CD14-positive monocyte (primary cell): Measurements from ENCODE around the gene PLA2G4F. TPM values are rescaled to one million over a fixed set of nuclear protein-coding genes. Genes with fewer than 3 reads are reported as not detected.

ENCODE experiments used
- DNase-seq, 3 donors: peaks; one replicate each; pipeline ENCODE4 v3.0.0-alpha.2; 2011 to 2022
- H2AFZ ChIP-seq: 2 replicates; pipeline ENCODE4 v1.6.0; 2012; ENCODE audit warnings: mild to moderate bottlenecking, low read depth, low read length, inconsistent platforms; ENCODE audit not compliant: insufficient read depth, poor library complexity, severe bottlenecking
- H3K27ac ChIP-seq, 2 donors: 1 replicate in 1 of 2; 2 replicates in 1 of 2; pipeline ENCODE4 v1.5.1; 2012 to 2013; ENCODE audit warnings: low read length in 2 of 2, control low read depth in 1 of 2, inconsistent platforms in 1 of 2, low read depth in 1 of 2, mild to moderate bottlenecking in 1 of 2
- H3K27me3 ChIP-seq, 2 donors: one replicate each; pipeline versions ENCODE4 v1.6.0 to v1.6.1; 2011 to 2013; ENCODE audit warnings: low read length in 2 of 2; ENCODE audit not compliant: control insufficient read depth in 2 of 2, insufficient read depth in 2 of 2
- H3K36me3 ChIP-seq, 2 donors: replicated peaks in 1 of 2; 1 replicate in 1 of 2; 2 replicates in 1 of 2; pipeline versions ENCODE4 v1.5.1 to v1.6.1; 2012 to 2013; ENCODE audit warnings: low read length in 2 of 2, control low read depth in 1 of 2, inconsistent platforms in 1 of 2, mild to moderate bottlenecking in 1 of 2; ENCODE audit not compliant: insufficient read depth in 2 of 2, control insufficient read depth in 1 of 2
- H3K4me1 ChIP-seq, 2 donors: 1 replicate in 1 of 2; 2 replicates in 1 of 2; pipeline versions ENCODE4 v1.5.1 to v1.6.1; 2012 to 2013; ENCODE audit warnings: low read length in 2 of 2, control low read depth in 1 of 2, inconsistent platforms in 1 of 2, mild to moderate bottlenecking in 1 of 2, moderate library complexity in 1 of 2; ENCODE audit not compliant: insufficient read depth in 2 of 2, control insufficient read depth in 1 of 2
- H3K4me2 ChIP-seq: replicated peaks from 2 replicates; pipeline ENCODE3; 2012; ENCODE audit warnings: low read length, moderate library complexity, mild to moderate bottlenecking; ENCODE audit not compliant: poor library complexity, severe bottlenecking; ENCODE audit errors: extremely low read depth
- H3K4me3 ChIP-seq, 3 experiments: fragments of 200-600 bp in 1 of 3; sonication (generic) in 1 of 3; replicated peaks in 1 of 3; 1 replicate in 2 of 3; 2 replicates in 1 of 3; pipeline ENCODE4 v1.5.1; 2011 to 2013; ENCODE audit warnings: low read length in 3 of 3, mild to moderate bottlenecking in 3 of 3, control low read depth in 2 of 3, low read depth in 2 of 3, inconsistent platforms in 1 of 3, moderate library complexity in 1 of 3
- H3K79me2 ChIP-seq: 2 replicates; pipeline ENCODE4 v1.6.0; 2012; ENCODE audit warnings: mild to moderate bottlenecking, control low read depth, inconsistent platforms, low read length, moderate library complexity; ENCODE audit not compliant: insufficient read depth
- H3K9ac ChIP-seq: 2 replicates; pipeline ENCODE4 v1.6.0; 2017; ENCODE audit warnings: low read length, mild to moderate bottlenecking; ENCODE audit not compliant: insufficient read depth, poor library complexity, severe bottlenecking
- H3K9me3 ChIP-seq, 2 donors: replicated peaks in 1 of 2; 1 replicate in 1 of 2; 2 replicates in 1 of 2; pipeline versions ENCODE4 v1.5.1 to v1.6.1; 2012 to 2013; ENCODE audit warnings: low read length in 2 of 2, control low read depth in 1 of 2; ENCODE audit not compliant: control insufficient read depth in 1 of 2, insufficient read depth in 1 of 2
- H4K20me1 ChIP-seq: 2 replicates; pipeline ENCODE4 v1.6.0; 2012; ENCODE audit warnings: mild to moderate bottlenecking, low read length, control low read depth, moderate library complexity; ENCODE audit not compliant: insufficient read depth
- H3K27ac Mint-ChIP-seq, 7 donors: one replicate each; pipeline ENCODE4 v1.8.0; 2020; ENCODE audit warnings: mild to moderate bottlenecking in 7 of 7, mixed read lengths in 7 of 7, moderate library complexity in 6 of 7, inconsistent platforms in 2 of 7
- H3K27me3 Mint-ChIP-seq, 3 donors: one replicate each; pipeline ENCODE4 v1.8.0; 2021 to 2022; ENCODE audit warnings: low read depth in 3 of 3, mild to moderate bottlenecking in 3 of 3, mixed read lengths in 3 of 3, moderate library complexity in 3 of 3, inconsistent platforms in 1 of 3
- H3K36me3 Mint-ChIP-seq, 2 donors: one replicate each; pipeline ENCODE4 v1.8.0; 2020; ENCODE audit warnings: mixed read lengths in 2 of 2, inconsistent platforms in 1 of 2, mild to moderate bottlenecking in 1 of 2
- H3K4me1 Mint-ChIP-seq: one replicate; pipeline ENCODE4 v1.8.0; 2020; ENCODE audit warnings: mild to moderate bottlenecking, mixed read lengths
- H3K4me3 Mint-ChIP-seq, 2 donors: one replicate each; pipeline ENCODE4 v1.8.0; 2020; ENCODE audit warnings: mild to moderate bottlenecking in 2 of 2, mixed read lengths in 2 of 2, moderate library complexity in 1 of 2
- H3K9me3 Mint-ChIP-seq, 7 donors: one replicate each; pipeline ENCODE4 v1.8.0; 2020 to 2022; ENCODE audit warnings: mixed read lengths in 7 of 7, mild to moderate bottlenecking in 6 of 7, moderate library complexity in 6 of 7, inconsistent platforms in 2 of 7
- CTCF ChIP-seq: fragments of 200-600 bp; IDR thresholded peaks from one replicate; pipeline ENCODE4 v1.8.0; 2022; ENCODE audit warnings: antibody characterized with exemption, mild to moderate bottlenecking
- WGBS: methylation state at CpG from one replicate; pipeline ENCODE4 v1.1.5; 2013; ENCODE audit warnings: missing lambda C conversion rate; ENCODE audit not compliant: insufficient coverage; 5-methylcytosine and 5-hydroxymethylcytosine counted together
- intact Hi-C, 2 donors: fragments of 100-400 bp; cut with micrococcal nuclease; formaldehyde crosslinking; loops; one replicate each; pipeline versions ENCODE4 v1.15.0 to v1.15.1; 2023
- polyA plus RNA-seq, 3 donors: library from polyadenylated mRNA; depleted of rRNA in 1 of 3; unstranded in 2 of 3; stranded (reverse) in 1 of 3; fragments of 300-500 nt in 2 of 3; fragments of >200 nt in 1 of 3; fragmentation: Illumina TruSeq in 2 of 3; gene quantifications; 1 replicate in 2 of 3; 2 replicates in 1 of 3; pipeline ENCODE4 v1.2.3, GENCODE V29; 2012 to 2021

PLA2G4F gene
- polyA plus RNA-seq, 3 donors = not detected

GRCh38 chr15:42128476-42128875, 28.0 kb downstream of the PLA2G4F start:
- intact Hi-C loops = no loop called here
- Mint-ChIP-seq H3K27ac (no peak overlapping the region), H3K4me3 (no peak overlapping the region), H3K4me1 (peaks cover 4% of the 10 kb centered on the region), H3K36me3 (no peaks in the 10 kb centered on the region), H3K27me3 (peaks cover 0 to 5% (median 1%) of the 10 kb centered on the region in 3 donors), H3K9me3 (no peaks in the 10 kb centered on the region)
- Histone ChIP-seq H2AFZ (no peak overlapping the region), H3K9me3 (no peaks in the 10 kb centered on the region), H3K36me3 (no peaks in the 10 kb centered on the region), H3K4me3 (no peak overlapping the region), H3K4me1 (peaks cover under 1 to 4% of the 10 kb centered on the region in 2 donors), H3K9ac (no peak overlapping the region), H3K27me3 (no peaks in the 10 kb centered on the region), H3K27ac (no peak overlapping the region), H3K79me2 (no peaks in the 10 kb centered on the region), H4K20me1 (no peaks in the 10 kb centered on the region), H3K4me2 (no peak overlapping the region)
- no peak for DNase-seq
- WGBS = 90% methylated on average over 6 of the region's 6 CpGs
- TF ChIP-seq CTCF = no peak

- H2AFZ ChIP-seq = no peak overlapping the region
- peaks cover 46 to 53% of the 10 kb centered on the region in 2 donors for H3K4me1 ChIP-seq
- no peak overlapping the region for H3K9ac ChIP-seq
- Mint-ChIP-seq H3K4me3 (no peak overlapping the region), H3K27me3 (peaks cover 0 to 6% (median 0%) of the 10 kb centered on the region in 3 donors), H3K27ac (no peak overlapping the region), H3K36me3 (no peaks in the 10 kb centered on the region), H3K9me3 (no peaks in the 10 kb centered on the region), H3K4me1 (peaks cover 48% of the 10 kb centered on the region)
- TF ChIP-seq CTCF = no peak
- no peaks in the 10 kb centered on the region for H3K36me3 ChIP-seq
- no peaks in the 10 kb centered on the region for H3K79me2 ChIP-seq
- no peaks in the 10 kb centered on the region for H3K27me3 ChIP-seq
- no CpG with 5 or more reads among the region's 3 CpGs for WGBS
- intact Hi-C loops = no loop called here
- H3K4me3 ChIP-seq = no peak overlapping the region
- no peak overlapping the region for H3K27ac ChIP-seq
- H3K4me2 ChIP-seq = no peak overlapping the region
- H3K9me3 ChIP-seq = no peaks in the 10 kb centered on the region
- DNase-seq = no peak
- H4K20me1 ChIP-seq = no peaks in the 10 kb centered on the region
Observed at GRCh38 chr15:42123546-42123945, 32.9 kb downstream of the PLA2G4F start.
